ENCODE data around the gene ZSCAN26.
"Not testable (repeated sequence)": the region's sequence is repeated elsewhere in the genome, so short reads cannot be mapped to it uniquely, and the experiment has no call there.

ZSCAN26 gene

DNA sequence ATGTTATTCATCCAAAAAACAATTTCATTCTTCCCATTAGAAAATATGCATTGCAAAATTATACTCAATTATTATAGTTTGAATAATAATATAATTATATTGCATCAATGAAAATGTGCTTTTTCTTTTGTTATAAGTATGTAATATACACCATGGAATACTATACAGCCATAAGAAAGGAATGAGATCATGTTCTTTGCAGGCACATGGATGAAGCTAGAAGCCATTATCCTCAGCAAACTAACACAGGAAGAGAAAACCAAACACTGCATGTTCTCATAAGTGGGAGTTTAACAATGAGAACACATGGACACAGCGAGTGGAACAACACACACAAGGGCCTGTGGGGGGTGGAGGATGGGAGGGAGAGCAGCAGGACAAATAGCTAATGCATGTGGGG, 9.9 kb upstream of the ZSCAN26 start:
- DNase-seq (ENCODE audit: low spot score): no peak

- DNase-seq (ENCODE audit: low spot score): peak; percentile 43
These were observed 7.8 kb upstream of the ZSCAN26 start, which contains the start of gene NKAPL for GRCh38 chr6:28258877-28259777. TSS of gene NKAPL (plus strand) at chr6:28259297. CDS start at chr6:28259372, 75 bp downstream.

- no peak for DNase-seq (ENCODE audit: low spot score)
These were observed 3.0 kb upstream of the ZSCAN26 start for GRCh38 chr6:28263922-28264321.

DNA sequence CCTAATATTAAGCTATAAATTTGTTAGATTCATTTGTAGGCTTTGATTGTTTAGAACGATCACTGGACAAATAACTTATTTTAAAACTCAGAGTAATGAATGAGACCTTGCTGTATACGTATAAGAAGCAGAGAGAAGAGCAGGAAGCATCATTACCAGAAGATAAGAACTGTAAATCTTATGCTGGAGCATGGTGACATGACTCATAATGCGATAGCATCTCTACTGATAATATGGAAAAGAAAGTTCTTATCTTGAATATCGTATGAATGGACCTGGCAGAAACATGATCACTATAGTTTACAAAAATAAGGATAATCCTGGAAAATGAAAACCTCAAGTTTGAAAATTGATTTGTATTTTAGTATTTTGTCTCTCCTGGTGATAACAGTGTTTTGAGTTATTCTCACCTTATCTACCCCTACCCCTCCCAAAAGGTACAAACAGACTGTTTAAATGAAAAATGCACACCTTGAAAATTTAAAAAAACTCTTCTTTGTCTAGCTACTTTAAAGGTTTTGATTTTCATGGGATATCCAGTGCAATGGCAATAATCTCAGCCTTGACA, 2.0 kb upstream of the ZSCAN26 start:
- DNase-seq (ENCODE audit: low spot score): no peak

GRCh38 chr6:28266563-28266961, 381 bp upstream of the ZSCAN26 start:
- no peak for DNase-seq (ENCODE audit: low spot score)

DNA sequence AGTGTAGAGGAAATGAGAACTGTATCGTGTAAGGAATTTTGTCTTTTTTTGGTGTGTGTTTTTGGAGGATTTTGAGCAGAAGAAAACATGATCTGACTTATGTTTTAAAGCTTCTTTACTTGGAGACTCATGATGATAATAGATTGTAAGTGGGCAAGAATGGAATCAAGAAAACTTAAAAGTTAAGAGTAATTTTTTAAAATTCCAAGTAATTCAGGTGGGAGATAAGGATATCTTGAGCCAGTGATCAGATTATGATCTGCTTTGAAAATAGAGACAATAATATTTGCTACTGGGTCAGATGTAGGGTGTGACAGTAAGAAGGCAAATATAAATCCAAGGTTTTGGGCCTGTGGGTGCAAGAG, 734 bp downstream of the ZSCAN26 start:
- no peak for DNase-seq (ENCODE audit: low spot score)

- DNase-seq (ENCODE audit: low spot score): peak; percentile 65
These were observed 2.5 kb downstream of the ZSCAN26 start for GRCh38 chr6:28269492-28269891.

DNA sequence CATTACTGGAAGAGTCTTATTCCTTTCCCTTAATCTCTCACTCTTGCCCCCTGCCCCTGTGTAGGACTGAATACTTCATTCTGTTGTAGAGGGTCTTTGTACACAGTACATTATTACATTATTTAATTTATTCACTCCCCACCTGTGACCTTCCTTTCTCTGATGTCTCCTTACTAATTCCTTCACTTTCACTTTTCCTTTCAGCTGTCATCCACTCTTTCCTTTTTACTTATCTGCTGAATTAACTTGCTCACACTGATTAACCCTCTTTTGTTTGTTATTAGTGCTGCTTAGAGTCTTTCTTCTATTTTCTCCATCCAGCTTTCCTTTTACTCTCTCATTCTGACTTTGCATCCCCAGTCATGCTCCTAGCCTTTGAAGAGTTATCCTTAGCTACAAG, 7.9 kb downstream of the ZSCAN26 start:
- DNase-seq (ENCODE audit: low spot score): no peak

DNA sequence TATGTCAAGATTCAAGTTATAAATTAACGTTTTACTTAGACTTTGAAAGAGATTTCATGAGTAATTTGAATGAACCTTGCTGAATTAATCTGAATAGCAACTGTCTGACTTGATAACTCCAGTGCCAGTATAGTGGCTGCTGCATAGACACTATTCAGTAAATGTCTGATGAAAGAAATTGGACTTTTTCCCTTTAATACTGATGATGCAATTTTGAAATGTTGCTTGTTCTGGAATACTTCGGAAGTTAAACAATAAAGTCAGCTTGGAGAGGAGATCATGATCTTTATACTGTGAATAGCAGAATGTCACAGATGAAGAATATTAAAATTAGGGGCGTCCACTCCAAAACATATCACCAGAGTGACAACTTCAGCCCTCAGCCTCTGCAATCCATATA, 10.8 kb downstream of the ZSCAN26 start:
- DNase-seq (ENCODE audit: low spot score): no peak

DNA sequence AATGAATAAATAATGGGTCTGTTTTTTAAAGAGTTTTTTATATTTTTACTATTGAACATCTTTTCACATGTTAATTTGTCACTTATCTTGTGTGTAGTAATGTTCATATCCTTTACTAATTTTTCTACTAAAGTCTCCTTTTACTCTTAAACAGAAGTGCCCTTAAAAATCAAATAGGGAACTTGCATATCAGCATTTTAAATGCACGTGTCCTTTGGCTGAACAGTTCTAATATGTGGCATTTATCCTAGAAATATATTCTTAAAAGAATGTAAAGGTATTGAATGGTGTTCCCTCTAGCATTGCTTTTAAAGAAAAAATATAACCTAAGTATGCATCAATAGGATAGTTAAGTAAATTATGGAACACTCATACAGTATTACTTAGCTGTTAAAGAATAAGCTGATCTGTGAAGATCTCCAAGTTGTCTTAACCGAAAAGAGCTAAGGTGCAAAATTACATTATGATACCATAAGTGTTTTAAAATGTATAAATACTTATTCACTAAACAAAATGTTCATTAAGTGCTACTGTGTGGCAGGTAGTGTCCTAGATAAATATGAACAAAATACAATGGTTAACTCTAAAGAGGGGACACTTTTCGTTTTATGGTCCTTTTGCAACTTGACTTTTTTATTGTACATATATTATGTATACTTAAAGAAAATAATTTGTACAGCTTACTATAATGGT, 13.8 kb downstream of the ZSCAN26 start:
- DNase-seq (ENCODE audit: low spot score): no peak

DNA sequence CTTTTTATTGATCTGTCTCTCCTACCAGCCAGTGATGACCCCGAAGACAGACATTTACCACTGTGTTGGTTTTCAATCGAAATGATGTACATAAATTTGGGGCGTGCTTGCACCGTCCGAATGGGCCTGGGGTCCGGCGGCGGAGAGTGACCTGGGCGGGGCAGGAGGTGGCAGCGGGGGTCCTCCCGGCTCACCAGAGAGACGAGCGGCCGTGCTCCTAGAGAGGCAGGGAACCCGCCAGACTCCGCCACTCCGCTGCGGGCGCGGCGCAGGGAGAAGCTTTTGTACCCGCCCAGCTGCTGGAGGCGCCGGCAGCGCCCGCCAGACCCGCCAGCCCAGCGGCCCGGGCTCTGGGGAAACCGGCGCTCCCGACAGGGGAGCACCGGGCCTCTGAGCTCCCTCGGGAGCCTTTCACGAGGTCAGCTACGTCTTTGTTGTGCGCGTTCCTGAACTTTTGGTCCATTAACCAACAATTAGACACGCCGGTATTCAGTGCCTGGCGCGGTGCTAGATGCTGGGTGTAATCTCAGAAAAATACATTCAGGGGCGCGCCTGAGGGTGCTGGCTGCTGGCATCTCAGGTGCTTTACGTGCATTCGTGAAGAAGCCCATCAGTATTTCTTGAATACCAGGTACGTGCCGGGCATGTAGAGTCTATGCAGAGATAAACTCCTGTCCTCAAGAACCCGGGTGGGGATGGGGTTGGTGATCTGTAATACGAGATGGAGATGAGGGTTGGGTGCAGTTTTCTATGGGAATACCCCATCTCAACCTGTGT, 14.5 kb downstream of the ZSCAN26 start, which contains the start of gene PGBD1:
Gene PGBD1, plus strand, starts transcription at position 285 of the 777 bp plus-strand sequence. CDS start 2,242 bp downstream, outside the sequence.
- DNase-seq (ENCODE audit: low spot score): peak; percentile 61

GRCh38 chr6:28282926-28283325, 16.0 kb downstream of the ZSCAN26 start:
- DNase-seq (ENCODE audit: low spot score): no peak

DNA sequence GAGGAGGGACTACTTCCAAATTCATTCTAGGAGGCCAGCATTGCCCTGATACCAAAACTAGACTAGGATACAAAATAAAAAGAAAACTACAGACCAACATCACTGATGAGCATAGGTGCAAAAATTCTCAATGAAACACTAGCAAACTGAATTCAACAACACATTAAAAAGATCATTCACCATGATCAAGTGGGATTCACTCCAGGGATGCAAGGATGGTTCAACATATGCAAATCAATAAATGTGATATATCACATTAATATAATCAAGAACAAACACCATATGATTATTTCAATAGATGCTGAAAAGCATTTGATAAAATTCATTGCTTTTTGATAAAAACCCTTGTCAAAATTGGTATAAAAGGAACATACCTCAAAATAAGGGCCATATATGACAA, 24.6 kb downstream of the ZSCAN26 start:
- no peak for DNase-seq (ENCODE audit: low spot score)

GRCh38 chr6:28295326-28295725, 28.4 kb downstream of the ZSCAN26 start:
- no peak for DNase-seq (ENCODE audit: low spot score)

- DNase-seq (ENCODE audit: low spot score): no peak
These were observed 29.6 kb downstream of the ZSCAN26 start for GRCh38 chr6:28296520-28297060.

- no peak for DNase-seq (ENCODE audit: low spot score)
These were observed 36.6 kb downstream of the ZSCAN26 start for GRCh38 chr6:28303570-28303969.

- not testable (repeated sequence) for DNase-seq (ENCODE audit: low spot score)
These were observed 39.4 kb downstream of the ZSCAN26 start for GRCh38 chr6:28306363-28306762.

GRCh38 chr6:28311139-28311823, 44.3 kb downstream of the ZSCAN26 start:
- DNase-seq (ENCODE audit: low spot score): no peak

DNA sequence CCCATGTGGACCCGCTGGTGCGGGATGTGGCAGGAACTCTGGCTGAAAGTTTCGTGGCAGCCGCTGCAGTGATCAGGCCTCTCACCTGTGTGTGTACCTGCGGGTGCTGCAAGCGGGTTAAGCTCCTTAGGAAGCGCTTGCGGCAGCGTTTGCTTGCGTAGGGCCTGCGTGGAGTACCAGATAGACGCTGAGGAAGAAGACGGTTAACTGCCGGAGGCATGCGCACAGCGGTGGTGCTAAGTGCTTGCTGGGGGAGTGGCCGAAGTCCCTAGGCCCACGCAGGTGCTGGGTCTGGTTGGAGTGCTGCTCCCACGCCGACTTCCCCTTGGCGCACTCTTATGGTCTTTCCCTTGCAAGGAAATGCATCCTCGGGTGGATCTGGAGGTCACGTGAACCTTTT, 46.0 kb downstream of the ZSCAN26 start:
- DNase-seq (ENCODE audit: low spot score): no peak

- DNase-seq (ENCODE audit: low spot score): peak; percentile 12
These were observed 48.7 kb downstream of the ZSCAN26 start for GRCh38 chr6:28315628-28316027.

DNA sequence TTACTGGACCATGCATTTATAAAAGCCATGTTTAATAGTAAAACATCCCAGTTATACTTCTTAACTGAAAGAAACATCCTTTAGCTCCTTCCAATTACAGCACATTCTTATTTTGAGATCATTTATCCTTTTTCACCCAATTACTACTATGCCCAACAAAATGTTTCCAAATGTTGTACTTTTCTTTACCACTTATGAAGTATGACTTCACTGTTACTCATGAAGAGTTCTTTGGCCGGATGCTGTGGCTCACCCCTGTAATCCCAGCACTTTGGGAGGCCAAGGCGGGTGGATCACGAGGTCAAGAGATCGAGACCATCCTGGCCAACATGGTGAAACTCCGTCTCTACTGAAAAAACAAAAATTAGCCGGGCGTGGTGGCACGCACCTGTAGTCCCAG, 50.9 kb downstream of the ZSCAN26 start:
- DNase-seq (ENCODE audit: low spot score): not testable (repeated sequence)
